Measurements from ENCODE around the gene PRRT3. TPM values are rescaled to one million over a fixed set of nuclear protein-coding genes. Genes with fewer than 3 reads are reported as not detected.

The PRRT3 gene
- total and polyA plus RNA-seq, 2 of the 13 experiments (the other 11 are each of a cell fraction or from before 2014, with no cell fraction given) = 0.22 to 0.44 TPM

DNA sequence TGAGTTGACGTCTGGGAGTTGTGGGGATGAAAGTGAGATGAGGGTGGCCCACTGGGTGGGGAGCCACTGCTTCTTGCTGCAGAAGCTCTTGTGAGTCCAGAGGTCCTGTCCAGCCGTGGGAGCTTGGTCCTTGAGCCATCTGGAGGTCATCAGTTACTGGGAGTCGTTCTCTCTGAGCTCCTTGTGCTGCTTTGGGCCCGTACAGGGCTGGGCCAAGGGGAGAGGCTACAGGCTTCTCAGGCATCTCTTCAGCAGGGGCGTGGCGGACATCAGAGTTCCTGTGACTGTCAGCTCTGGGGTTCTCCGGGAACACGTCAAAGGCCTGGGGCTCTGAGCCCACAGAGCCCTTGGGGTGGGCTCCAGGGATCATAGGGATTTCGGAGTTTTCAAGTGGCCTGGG is 2.6 kb downstream of the PRRT3 start (continued):
- TF ChIP-seq ZFP36L2 (CRISPR knock-in tag; IDR thresholded peaks at IDR 0.05) (no peak), TCF7 (IDR thresholded peaks at IDR 0.05; ENCODE audit: low read depth) (no peak), HNRNPH1 (optimal IDR thresholded peaks at IDR 0.05; ENCODE audit: low read depth, low read length) (no peak), SRSF4 (IDR thresholded peaks at IDR 0.05; ENCODE audit: low read depth, low read length, poor library complexity, severe bottlenecking) (no peak), ZC3H4 (CRISPR knock-in tag; IDR thresholded peaks at IDR 0.05; ENCODE audit: borderline replicate concordance) (no peak), KLF6 (CRISPR knock-in tag; IDR thresholded peaks at IDR 0.05) (no peak), RBAK (CRISPR knock-in tag; IDR thresholded peaks at IDR 0.05) (no peak), MED1 (CRISPR knock-in tag; IDR thresholded peaks at IDR 0.05) (no peak)
- TF ChIP-seq, protein P1, sequence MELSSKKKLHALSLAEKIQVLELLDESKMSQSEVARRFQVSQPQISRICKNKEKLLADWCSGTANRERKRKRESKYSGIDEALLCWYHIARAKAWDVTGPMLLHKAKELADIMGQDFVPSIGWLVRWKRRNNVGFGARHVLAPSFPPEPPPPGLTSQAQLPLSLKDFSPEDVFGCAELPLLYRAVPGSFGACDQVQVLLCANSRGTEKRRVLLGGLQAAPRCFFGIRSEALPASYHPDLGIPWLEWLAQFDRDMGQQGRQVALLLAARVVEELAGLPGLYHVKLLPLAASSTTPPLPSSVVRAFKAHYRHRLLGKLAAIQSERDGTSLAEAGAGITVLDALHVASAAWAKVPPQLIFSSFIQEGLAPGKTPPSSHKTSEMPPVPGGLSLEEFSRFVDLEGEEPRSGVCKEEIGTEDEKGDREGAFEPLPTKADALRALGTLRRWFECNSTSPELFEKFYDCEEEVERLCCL (CRISPR knock-in tag; IDR thresholded peaks at IDR 0.05; ENCODE audit: borderline replicate concordance) = no peak
- TF ChIP-seq, protein P2, sequence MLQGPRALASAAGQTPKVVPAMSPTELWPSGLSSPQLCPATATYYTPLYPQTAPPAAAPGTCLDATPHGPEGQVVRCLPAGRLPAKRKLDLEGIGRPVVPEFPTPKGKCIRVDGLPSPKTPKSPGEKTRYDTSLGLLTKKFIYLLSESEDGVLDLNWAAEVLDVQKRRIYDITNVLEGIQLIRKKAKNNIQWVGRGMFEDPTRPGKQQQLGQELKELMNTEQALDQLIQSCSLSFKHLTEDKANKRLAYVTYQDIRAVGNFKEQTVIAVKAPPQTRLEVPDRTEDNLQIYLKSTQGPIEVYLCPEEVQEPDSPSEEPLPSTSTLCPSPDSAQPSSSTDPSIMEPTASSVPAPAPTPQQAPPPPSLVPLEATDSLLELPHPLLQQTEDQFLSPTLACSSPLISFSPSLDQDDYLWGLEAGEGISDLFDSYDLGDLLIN (CRISPR knock-in tag; IDR thresholded peaks at IDR 0.05; ENCODE audit: borderline replicate concordance) = no peak

- ChIA-PET POLR2A (interaction anchor here (1.1 to 1.6 kb wide), 2 partner anchors 16 to 56 kb away, joined by 3 to 11 read pairs; partner anchors contain the start of gene CRELD1), CTCF (ENCODE audit: low intra/inter-chr PET ratio, low total read pairs) (no interaction called here)
- Histone ChIP-seq H3K9me3 (ENCODE audit: low read length) (no peaks in the 10 kb centered on the region), H2AFZ (ENCODE audit: low read length) (no peak overlapping the region), H3K36me3 (replicated peaks in 1 of 2; ENCODE audit: control insufficient read depth in 1 of 2, insufficient read depth in 2 of 2, low read length in 2 of 2) (peaks cover 0 to 2% of the 10 kb centered on the region in 2 experiments; a peak in 2 of 5 replicates), H3K4me3 (replicated peaks in 1 of 3; ENCODE audit: insufficient read depth in 1 of 3, low read depth in 2 of 3, low read length in 3 of 3) (no peak overlapping the region), H3K4me2 (ENCODE audit: low read depth, low read length) (no peak overlapping the region), H3K4me1 (ENCODE audit: insufficient read depth, low read length) (peaks cover 37% of the 10 kb centered on the region), H3K27ac (ENCODE audit: extremely low read length, insufficient read depth, low read length) (no peak overlapping the region), H3K27me3 (ENCODE audit: control insufficient read depth in 1 of 2, insufficient read depth in 2 of 2, low read length in 2 of 2) (no peaks in the 10 kb centered on the region), H4K20me1 (ENCODE audit: insufficient read depth, low read length) (no peaks in the 10 kb centered on the region), H3K9ac (ENCODE audit: insufficient read depth, low read depth, low read length) (no peak overlapping the region), H3K79me2 (ENCODE audit: insufficient read depth, low read length) (peaks cover 3% of the 10 kb centered on the region)
- ATAC-seq (no peak), DNase-seq (ENCODE audit: low spot score) (no peak), FAIRE-seq (no peak)
- in situ Hi-C loops (cut with HindIII; ENCODE audit: extremely low pct_ligation_motif_present, low pct_unique_long_range_greater_than_20kb) (no loop called here), intact Hi-C loops (cut with micrococcal nuclease; ENCODE audit: unreplicated experiment) (loop anchor here (5.0 to 10.0 kb wide), 2 partner anchors 47 to 56 kb away; partner anchors contain the start of gene IL17RE)
- BruUV-seq (replicated peaks) = no TSS peak
- no peak for TF ChIP-seq ATF1 (CRISPR knock-in tag; IDR thresholded peaks at IDR 0.05)
- peak; percentile 13 for TF ChIP-seq AGO2 (optimal IDR thresholded peaks at IDR 0.05; ENCODE audit: low read depth, low read length)
- no peak for TF ChIP-seq RARG (CRISPR knock-in tag; IDR thresholded peaks at IDR 0.05; ENCODE audit: low read depth)
- WGBS (ENCODE audit: low lambda C conversion rate) = 100% methylated on average over 7 of the region's 7 CpGs
Observed at GRCh38 chr3:9949115-9949514, 3.1 kb downstream of the PRRT3 start.

All from HepG2 (cell line).